Umbilical cord (tissue), 1 donor: ENCODE results near the gene PLCB3. TPM values are rescaled to one million over a fixed set of nuclear protein-coding genes. Genes with fewer than 3 reads are reported as not detected.

Experiments
- total RNA-seq: library from RNA; depleted of rRNA; stranded (reverse); fragments of >200 nt; gene quantifications from one replicate; pipeline ENCODE4 v1.2.3, GENCODE V29; 2014; ENCODE audit warnings: low replicate concordance; ENCODE audit not compliant: insufficient read depth

PLCB3 gene
- total RNA-seq, 1 donor from 2014 or later = 17.6 TPM

Other genes with a start within 250 kb of the PLCB3 start
- 0.48 TPM for gene FLRT1, start 215.6 kb upstream of the PLCB3 start, total RNA-seq
- 8.9 TPM for gene MACROD1, start 85.4 kb upstream of the PLCB3 start, total RNA-seq
- gene STIP1, start 65.4 kb upstream of the PLCB3 start, total RNA-seq = 47.2 TPM
- 14.2 TPM for gene FERMT3, start 44.8 kb upstream of the PLCB3 start, total RNA-seq
- 23.6 TPM for gene TRPT1, start 25.3 kb upstream of the PLCB3 start, total RNA-seq
- gene NUDT22, start 25.3 kb upstream of the PLCB3 start, total RNA-seq = 17.3 TPM
- 13.5 TPM for gene DNAJC4, start 21.0 kb upstream of the PLCB3 start, total RNA-seq
- gene VEGFB, start 16.9 kb upstream of the PLCB3 start, total RNA-seq = 46.9 TPM
- 32.7 TPM for gene FKBP2, start 10.4 kb upstream of the PLCB3 start, total RNA-seq
- 60.4 TPM for gene PPP1R14B, start 4.6 kb upstream of the PLCB3 start, total RNA-seq
- gene BAD, start 33.1 kb downstream of the PLCB3 start, total RNA-seq = 52.5 TPM
- gene GPR137, start 34.3 kb downstream of the PLCB3 start, total RNA-seq = 0.48 TPM
- 3.6 TPM for gene KCNK4, start 39.8 kb downstream of the PLCB3 start, total RNA-seq
- gene CATSPERZ, start 48.8 kb downstream of the PLCB3 start, total RNA-seq = not detected
- gene ESRRA, start 54.0 kb downstream of the PLCB3 start, total RNA-seq = 12.0 TPM
- 226 TPM for gene TRMT112, start 66.0 kb downstream of the PLCB3 start, total RNA-seq
- 152 TPM for gene PRDX5, start 66.6 kb downstream of the PLCB3 start, total RNA-seq
- gene CCDC88B, start 88.7 kb downstream of the PLCB3 start, total RNA-seq = 3.6 TPM
- 16.4 TPM for gene RPS6KA4, start 107.6 kb downstream of the PLCB3 start, total RNA-seq